Activated CD4-positive, CD25-positive, alpha-beta regulatory T cell treated with anti-CD3 and anti-CD28 coated beads, Interleukin-2, amount 50 U/mL, for 16 hours (primary cell): ENCODE data around the gene CDK6.
A peak's percentile ranks its signal among the peaks of the same experiment; 100 is the strongest.

Experiments
- DNase-seq: peaks from one replicate; pipeline ENCODE4 v3.0.0-alpha.2; 2020; ENCODE audit warnings: low read depth, low spot score

CDK6 gene

GRCh38 chr7:92845736-92846135 lies 9.4 kb upstream of the CDK6 start:
- DNase-seq = no peak

- no peak for DNase-seq
Measured at GRCh38 chr7:92843781-92844180, 7.4 kb upstream of the CDK6 start.

GRCh38 chr7:92843034-92843760 lies 6.8 kb upstream of the CDK6 start:
- DNase-seq = no peak

GRCh38 chr7:92841192-92841591 lies 4.8 kb upstream of the CDK6 start:
- DNase-seq = no peak

- no peak for DNase-seq
Measured at GRCh38 chr7:92840316-92840715, 3.9 kb upstream of the CDK6 start.

- DNase-seq = no peak
Measured at GRCh38 chr7:92839901-92840300, 3.5 kb upstream of the CDK6 start.

GRCh38 chr7:92838934-92839333 lies 2.6 kb upstream of the CDK6 start:
- no peak for DNase-seq

GRCh38 chr7:92837000-92837749 lies 802 bp upstream of the CDK6 start:
- DNase-seq = no peak

GRCh38 chr7:92835851-92836488 lies 403 bp downstream of the CDK6 start:
- no peak for DNase-seq

- DNase-seq = no peak
Measured at GRCh38 chr7:92835261-92835850, 1.0 kb downstream of the CDK6 start.

GRCh38 chr7:92834507-92835260 lies 1.7 kb downstream of the CDK6 start:
- DNase-seq = no peak

GRCh38 chr7:92833766-92834506 lies 2.4 kb downstream of the CDK6 start:
- peak; percentile 55 for DNase-seq

- DNase-seq = peak; percentile 77
Measured at GRCh38 chr7:92833024-92833765, 3.2 kb downstream of the CDK6 start.

- no peak for DNase-seq
Measured at GRCh38 chr7:92832534-92833023, 3.8 kb downstream of the CDK6 start.

- no peak for DNase-seq
Measured at GRCh38 chr7:92831716-92832533, 4.4 kb downstream of the CDK6 start.

GRCh38 chr7:92830532-92831110 lies 5.8 kb downstream of the CDK6 start:
- DNase-seq = no peak

- DNase-seq = no peak
Measured at GRCh38 chr7:92830027-92830426, 6.3 kb downstream of the CDK6 start.

GRCh38 chr7:92827464-92828120 lies 8.8 kb downstream of the CDK6 start:
- no peak for DNase-seq
